GM19351 (cell line): ENCODE data around the gene ZFP36.

Experiments used
- ATAC-seq: cut with Tn5 transposase; IDR thresholded peaks from one replicate; pipeline ENCODE4 v1.9.1; 2021; ENCODE audit warnings: mild to moderate bottlenecking, moderate library complexity; ENCODE audit not compliant: unreplicated experiment

The ZFP36 gene

DNA sequence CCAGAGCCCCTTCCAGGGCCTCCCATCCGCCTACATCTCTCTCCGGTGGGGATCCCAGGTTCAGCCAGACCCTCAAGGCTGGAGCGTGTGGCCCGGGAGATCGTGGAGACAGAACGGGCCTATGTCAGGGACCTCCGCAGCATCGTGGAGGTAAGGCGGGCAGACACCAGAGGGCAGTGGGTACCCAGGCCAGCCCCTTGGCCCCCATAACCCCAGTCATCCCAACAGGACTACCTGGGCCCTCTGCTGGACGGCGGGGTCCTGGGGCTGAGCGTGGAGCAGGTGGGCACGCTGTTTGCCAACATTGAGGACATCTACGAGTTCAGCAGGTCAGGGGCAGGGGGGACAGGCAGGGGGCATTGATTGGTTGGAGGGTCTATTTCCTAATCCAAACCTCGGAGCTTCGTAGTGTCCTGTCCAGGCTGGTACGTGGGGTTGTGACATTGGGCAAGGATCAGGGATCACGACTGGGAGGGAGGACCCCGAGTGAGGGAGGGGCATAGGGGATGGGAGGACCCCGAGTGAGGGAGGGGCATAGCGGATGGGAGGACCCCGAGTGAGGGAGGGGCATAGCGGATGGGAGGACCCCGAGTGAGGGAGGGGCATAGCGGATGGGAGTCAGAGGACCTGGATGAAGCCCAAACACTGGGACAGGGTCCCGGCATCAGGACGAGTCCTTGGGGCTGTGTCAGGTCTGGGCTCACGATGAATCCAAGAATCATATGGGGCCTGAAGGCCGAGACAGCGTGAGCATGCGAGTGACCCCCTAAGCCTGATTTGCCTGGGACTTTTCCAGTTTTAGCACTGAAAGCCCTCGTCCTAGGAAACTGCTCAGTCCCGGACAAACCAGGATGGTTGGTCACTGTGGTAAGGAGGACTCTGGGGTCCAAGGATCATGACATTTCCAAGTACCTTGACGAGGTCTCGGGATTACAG, 8.7 kb downstream of the ZFP36 start:
- ATAC-seq = no peak

DNA sequence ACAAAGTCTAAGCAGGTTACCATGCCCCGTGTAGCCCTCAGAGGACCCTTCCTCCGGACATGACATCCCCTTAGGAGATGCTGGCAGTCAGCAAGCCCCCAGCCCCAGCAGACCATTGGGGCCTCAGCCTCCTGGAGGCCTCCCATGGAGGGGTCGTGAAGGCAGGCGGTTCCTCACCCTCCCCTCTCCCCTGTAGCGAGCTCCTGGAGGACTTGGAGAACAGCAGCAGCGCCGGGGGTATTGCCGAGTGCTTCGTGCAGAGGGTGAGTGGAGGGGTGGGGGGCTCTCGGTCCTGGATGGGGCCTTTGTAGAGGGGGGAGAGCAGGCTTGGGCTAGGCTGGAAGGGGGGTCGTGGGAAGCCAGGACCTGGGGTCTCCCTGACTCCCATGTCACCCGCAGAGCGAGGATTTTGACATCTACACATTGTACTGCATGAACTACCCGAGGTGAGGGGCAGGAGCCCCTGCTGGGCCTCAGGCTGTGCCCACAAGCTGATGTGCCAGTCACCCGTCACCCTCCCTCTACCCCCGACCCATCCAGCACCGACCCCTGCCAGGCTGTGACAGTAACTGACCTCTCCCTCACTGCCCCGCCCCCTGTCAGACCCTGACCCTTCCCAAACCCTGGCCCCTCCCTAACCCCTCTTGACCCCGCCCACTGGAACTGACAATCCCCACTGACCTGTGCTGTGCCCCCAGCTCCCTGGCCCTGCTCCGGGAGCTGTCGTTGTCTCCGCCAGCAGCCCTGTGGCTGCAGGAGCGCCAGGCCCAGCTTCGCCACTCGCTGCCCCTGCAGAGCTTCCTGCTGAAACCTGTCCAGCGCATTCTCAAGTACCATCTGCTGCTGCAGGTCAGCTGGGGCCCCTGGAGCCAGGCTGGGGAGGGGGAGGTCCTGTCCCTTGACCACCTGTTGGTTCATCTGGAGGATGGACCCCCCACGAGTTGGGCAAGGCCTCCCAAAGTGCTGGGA, 9.8 kb downstream of the ZFP36 start:
- no peak for ATAC-seq

DNA sequence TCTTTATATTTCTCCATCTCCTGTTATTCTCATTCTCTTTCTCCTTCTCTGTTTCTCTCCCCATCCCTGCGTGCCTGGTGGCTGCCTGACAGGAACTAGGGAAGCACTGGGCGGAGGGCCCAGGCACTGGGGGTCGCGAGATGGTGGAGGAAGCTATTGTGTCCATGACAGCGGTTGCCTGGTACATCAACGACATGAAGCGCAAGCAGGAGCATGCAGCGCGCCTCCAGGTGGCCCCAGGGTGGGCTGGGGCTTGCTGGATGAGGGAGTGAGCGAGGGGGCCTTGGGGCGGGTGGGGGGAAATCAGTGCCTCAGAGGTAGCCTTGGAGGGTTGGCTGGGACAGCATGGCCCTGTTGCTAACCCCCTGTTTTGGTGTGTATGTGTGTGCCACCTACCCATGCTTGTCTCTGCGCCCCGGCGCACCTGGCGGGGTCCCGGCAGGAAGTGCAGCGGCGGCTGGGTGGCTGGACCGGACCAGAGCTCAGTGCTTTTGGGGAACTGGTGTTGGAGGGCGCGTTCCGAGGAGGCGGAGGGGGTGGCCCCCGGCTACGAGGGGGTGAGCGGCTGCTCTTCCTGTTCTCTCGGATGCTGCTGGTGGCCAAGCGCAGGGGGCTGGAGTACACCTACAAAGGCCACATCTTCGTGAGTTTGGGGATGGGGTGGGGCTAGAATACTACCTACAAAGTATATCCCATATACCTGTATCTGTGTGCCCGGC, 11.0 kb downstream of the ZFP36 start:
- no peak for ATAC-seq

DNA sequence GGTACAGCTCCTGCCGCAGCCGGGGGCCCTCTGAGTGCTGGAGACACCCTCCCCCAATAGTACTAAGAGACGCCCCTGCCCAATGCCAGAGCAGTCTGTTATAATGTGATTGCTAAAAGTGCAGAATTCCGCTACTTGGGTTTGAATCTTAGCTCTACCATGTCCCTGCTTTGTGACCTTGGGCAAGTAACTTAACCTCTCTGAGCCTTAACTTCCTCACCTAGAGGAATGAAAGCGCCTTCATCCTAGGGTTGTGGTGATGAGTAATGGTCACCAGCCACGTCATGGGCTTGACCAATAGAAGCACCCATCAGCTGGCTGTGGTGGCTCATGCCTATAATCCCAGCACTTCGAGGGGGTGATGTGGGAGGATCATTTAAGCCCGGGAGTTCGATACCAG, 12.4 kb downstream of the ZFP36 start:
- ATAC-seq = no peak

DNA sequence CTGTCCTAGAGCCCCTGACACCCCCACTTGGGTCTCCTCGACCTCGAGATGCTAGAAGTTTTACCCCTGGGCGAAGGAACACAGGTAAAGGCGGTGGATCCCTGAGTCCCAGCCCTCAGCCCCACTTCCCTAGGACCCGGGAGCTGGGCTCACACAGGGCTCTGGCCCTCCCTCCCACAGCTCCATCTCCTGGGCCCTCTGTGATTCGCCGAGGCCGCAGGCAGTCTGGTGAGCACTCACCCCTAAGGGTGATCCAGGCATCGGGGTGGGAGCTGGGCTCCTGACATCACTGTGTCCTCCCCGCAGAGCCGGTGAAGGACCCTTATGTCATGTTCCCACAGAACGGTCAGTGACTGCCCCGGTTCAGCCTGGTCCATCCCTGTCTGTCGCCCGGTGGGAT, 14.1 kb downstream of the ZFP36 start:
- no peak for ATAC-seq

DNA sequence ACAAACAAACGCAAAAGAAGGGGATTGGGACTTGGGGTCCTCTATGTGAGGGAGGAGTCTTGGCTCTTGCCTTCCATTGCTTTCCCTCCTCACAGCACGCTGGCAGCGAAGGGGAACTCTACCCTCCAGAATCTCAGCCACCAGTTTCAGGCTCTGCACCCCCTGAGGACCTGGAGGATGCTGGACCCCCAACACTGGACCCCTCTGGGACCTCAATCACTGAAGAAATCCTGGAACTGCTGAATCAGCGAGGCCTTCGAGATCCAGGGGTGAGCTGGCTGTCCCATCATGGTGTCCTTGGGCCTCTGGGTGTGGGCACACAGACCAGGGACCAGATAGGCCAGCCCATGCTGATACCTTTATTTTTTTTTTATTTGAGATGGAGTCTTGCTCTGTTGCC, 15.4 kb downstream of the ZFP36 start:
- ATAC-seq = no peak

DNA sequence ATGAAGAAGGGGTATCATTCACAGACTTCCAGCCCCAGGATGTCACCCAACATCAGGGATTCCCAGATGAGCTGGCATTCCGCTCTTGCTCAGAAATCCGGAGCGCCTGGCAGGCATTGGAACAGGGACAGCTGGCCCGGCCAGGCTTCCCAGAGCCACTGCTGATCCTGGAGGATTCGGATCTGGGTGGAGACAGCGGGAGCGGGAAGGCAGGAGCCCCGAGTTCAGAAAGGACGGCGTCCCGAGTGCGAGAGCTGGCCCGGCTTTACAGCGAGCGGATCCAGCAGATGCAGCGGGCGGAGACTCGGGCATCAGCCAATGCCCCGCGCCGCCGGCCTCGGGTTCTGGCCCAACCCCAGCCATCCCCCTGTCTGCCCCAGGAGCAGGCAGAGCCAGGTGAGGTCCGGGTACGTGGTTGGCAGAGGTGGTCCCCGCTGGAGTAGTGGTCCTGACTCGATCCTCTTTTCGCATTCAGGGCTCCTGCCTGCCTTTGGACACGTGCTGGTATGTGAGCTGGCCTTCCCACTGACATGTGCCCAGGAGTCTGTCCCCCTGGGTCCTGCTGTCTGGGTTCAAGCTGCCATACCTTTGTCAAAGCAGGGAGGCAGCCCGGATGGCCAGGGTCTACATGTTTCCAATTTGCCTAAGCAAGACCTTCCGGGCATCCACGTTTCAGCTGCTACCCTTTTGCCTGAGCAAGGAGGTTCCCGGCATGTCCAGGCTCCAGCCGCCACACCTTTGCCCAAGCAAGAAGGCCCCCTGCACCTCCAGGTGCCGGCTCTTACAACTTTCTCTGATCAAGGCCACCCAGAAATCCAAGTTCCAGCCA, 16.8 kb downstream of the ZFP36 start:
- no peak for ATAC-seq

DNA sequence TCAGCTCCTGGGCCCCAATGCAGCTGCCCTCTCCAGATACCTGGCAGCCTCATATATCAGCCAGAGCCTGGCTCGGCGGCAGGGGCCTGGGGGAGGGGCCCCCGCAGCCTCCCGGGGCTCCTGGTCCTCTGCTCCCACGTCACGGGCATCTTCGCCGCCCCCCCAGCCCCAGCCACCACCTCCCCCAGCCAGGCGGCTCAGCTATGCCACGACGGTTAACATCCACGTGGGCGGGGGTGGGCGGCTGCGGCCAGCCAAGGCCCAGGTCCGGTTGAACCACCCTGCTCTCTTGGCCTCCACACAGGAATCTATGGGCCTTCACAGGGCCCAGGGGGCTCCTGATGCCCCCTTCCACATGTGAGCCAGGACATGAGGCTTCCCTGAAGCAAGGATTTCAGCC, 18.3 kb downstream of the ZFP36 start:
- ATAC-seq = no peak

DNA sequence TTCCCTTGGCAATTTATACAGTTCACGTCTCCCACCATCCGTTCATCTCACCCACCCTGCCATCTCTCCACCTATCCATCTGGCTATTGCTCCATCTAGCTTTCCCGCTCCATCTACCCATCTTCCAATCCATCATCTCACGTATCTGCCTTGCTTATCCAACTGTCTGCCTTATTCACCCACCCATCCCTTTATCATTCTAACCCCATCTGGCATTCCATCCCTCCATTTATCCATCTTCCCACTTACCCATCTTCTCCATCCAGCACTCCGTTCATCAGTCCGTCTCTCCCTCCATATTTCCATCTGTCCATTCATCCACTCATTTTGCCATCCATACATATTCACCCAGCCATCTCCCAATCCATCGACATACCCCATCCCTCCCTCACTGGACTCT, 19.1 kb downstream of the ZFP36 start:
- ATAC-seq = no peak

DNA sequence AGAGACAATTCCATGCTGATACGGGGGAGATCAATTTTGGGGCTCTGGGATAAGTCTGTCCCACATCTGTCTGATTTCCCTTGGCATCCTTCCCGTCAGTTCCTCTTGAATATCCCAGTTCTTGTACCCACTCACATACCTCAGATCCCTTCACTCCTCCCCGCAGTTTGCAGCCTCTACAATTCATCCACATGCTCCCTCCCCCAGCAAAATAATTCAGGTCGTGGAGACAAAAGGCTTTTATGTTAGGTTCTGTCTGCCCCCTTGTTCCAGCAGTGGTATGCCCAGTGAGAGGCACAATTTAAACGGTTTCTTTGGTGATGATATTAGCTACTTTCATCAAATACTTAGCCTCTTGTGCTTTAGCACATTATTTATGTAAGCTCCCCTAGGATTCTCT, 19.5 kb downstream of the ZFP36 start:
- ATAC-seq = no peak

DNA sequence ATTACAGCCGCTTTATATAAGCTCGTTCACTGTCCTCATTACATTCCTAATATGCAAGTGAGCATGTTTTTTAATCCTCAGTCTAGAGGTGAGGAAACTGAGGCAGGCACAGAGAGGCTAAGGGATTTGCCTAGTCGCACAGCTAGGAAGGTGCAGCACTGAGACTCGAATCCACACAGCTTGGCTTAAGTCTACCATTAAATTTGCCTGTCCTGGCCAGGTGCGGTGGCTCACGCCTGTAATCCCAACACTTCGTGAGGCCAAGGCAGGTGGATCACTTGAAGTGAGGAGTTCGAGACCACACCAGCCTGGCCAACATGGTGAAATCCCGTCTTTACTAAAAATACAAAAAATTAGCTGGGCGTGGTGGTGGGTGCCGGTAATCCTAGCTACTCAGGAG, 21.1 kb downstream of the ZFP36 start:
- no peak for ATAC-seq

DNA sequence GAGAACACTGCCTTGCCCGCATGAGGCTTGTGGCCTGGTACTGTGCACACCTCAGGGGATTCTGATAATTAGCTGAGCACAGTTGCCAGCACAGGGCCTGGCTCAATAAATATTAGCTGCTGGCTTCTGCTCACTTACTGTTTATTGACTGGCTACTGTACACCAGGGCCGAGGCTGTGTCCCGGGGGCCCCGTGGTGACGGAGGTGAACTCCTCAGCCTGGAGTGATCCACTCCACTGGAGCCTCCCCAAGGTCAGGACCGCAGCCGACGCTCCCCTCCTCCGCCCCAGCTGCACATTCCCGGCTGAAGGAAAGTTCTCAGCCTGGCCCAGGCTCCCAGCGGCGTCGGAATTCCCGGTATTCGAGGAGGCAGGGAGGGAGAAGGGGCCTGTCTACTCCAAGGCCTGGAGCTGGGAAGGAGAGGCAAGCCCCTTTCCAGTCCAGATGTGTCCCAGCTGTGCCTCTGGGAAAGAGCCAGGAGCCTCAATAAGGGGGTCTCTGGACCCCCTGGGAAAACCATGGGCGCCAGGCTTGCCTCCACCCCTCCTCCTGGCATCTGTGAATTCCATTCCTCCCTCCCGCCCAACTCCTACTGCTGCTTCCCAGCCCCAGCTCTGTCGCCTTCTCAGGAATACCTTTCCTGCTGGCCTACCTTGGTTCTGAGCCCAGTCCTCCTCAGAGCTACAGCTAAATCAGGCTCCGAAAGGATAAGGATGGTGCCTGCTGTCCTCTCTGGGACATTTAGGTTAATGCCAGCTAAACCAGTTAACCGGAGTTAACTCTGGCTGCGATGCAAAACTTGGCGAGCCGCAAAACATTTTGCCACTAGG, 21.9 kb downstream of the ZFP36 start:
- no peak for ATAC-seq

DNA sequence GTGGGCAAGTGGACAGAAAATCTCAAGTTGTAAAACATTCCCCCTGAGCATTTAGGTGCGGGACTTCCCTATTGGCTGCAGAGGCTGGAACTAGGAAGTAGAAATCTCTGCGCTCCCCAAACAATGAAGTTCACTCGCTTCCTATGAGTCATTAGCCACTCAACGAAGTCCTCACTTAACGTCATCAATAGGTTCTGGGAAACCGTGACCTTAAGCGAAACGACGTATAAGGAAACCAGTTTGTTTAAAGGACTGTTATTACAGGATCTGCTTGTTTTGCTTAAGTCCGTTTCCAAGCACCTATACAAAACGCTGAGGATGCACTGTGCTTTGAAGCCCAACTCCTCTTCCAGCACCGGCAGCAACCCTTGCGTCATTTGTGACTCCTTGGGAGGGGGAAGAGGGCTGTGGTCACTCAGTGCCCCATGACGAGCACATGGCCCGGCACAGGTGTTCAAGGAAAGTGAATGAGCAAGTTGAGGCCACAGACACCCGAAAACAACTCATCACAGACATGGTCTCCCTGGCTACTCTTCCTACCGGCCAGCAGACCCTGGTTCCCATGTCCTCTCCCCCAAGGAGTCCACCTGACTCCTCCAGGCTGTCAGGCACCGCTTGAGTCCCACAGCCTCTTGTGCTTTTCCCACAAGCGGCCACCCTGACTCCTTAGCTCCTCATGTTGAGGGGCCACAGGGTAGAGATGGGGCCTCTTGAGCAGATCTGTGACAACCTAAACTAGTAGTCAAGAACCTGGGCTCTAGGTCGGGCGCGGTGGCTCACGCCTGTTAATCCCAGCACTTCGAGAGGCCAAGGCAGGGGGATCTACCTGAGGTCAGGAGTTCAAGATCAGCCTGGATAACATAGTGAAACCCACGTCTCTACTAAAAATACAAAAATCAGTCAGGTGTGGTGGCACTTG, 24.3 kb downstream of the ZFP36 start:
- ATAC-seq = peak; percentile 56

DNA sequence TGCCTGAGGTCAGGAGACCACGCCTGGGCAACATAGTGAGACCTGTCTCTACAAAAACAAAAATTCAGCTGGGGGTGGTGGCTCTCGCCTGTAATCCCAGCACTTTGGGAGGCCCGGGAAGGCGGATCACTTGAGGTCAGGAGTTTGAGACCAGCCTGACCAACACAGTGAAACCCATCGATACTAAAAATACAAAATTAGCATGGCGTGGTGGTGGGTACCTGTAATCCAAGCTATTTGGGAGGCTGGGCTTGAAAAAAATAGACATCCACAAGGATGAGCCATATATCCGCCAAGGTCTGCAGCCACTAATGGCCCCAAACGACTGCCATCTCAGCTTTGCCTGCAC, 26.0 kb downstream of the ZFP36 start:
- ATAC-seq = no peak

DNA sequence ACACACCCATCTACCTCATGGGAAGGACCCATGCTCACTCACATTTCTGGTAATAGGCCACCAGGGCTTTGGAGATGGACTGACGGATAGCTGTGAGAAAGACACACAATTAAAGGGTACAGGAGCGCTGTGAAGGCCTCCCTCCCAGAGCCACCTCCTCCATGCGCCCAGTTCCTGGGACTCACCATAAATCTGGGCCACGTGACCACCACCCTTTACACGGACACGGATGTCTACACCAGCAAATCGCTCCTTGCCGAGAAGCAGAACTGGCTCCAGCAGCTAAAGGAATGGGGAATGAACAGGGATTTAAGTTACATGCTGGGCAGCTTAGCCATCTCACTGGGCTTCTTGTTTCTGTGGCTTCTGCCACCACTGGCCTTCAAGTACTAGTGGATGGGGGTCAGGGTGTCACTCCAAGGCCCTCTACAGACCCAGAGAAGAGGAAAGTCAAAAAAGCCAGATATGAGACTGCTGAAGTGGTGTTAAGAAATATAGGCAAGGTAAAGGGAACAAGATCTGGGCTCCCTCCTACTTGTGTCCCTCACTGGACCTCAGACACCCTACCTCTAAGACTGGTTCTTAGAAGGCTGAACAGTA, 26.9 kb downstream of the ZFP36 start:
- ATAC-seq = no peak

DNA sequence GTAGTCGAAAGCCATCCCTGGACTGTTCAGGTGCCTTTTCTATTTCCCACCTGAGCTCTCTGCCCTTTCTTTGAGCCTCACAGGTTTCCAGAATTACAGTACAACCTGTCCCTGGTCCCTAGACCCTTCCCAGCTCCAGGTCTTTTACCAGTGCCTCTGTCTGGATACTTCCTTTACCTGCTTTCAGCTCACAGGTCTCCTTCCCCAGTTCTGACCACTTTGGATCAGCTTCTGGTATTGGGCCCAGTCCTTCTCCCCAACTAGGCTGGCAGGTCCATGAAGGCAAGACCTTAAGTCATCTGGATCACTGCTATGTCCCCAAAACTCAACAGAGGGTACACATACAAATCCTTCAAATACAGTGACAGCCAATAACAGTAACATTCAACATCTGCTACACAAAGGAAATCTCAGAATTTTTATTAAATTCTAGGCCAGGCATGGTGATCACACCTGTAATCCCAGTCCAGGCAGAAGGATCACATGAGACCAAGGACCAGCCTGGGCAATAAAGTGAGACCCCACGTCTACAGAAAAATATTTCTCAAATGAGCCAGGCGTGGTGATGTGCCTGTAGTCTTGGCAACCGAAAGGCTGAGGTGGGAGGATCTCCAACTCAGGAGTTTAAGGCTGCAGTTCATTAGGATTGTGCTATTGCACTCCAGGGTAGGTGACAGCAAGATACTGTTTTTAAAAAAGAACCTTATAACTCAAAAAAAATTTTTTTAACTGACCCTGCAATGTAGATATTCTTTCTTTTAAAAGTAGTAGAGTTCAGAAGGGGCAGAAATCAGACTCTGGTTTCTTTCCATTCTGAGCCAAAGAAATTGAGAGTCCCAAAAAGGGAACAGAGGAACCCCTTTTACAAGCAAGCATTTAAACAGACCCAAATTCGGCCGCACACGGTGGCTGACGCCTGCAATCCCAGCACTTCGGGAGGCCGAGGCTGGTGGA, 27.8 kb downstream of the ZFP36 start:
- ATAC-seq = no peak
